ENCODE results near the gene NEFH.

DNA sequence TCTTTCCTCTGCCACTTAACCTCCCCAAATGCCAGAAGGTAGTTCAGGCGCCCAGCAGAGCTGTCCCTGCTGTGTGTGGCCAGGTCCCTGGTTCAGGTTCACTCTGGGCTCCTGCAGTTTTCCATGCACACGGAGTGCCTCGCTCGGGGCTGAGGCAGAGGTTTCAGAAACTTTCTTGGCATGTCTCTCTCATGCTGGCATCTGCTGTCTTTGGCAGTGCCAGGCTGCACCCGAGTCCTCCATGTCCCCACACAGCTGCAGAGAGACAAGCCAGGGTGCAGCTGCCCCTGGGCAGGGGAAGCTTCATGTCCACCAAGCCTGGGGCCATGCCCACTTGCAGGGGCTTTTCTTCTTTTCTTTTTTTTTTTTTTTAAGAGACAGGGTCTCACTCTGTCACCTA is 7.0 kb upstream of the NEFH start:
- no peak for TF ChIP-seq POLR2A (IDR thresholded peaks at IDR 0.05)
- TF ChIP-seq, protein P1, sequence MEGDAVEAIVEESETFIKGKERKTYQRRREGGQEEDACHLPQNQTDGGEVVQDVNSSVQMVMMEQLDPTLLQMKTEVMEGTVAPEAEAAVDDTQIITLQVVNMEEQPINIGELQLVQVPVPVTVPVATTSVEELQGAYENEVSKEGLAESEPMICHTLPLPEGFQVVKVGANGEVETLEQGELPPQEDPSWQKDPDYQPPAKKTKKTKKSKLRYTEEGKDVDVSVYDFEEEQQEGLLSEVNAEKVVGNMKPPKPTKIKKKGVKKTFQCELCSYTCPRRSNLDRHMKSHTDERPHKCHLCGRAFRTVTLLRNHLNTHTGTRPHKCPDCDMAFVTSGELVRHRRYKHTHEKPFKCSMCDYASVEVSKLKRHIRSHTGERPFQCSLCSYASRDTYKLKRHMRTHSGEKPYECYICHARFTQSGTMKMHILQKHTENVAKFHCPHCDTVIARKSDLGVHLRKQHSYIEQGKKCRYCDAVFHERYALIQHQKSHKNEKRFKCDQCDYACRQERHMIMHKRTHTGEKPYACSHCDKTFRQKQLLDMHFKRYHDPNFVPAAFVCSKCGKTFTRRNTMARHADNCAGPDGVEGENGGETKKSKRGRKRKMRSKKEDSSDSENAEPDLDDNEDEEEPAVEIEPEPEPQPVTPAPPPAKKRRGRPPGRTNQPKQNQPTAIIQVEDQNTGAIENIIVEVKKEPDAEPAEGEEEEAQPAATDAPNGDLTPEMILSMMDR (IDR thresholded peaks at IDR 0.05): no peak

Measured in lower leg skin (tissue), 3 donors.